CD4-positive, alpha-beta T cell treated with Interleukin-17A for 4 hours (primary cell): ENCODE results near the gene GSTM4.
"Not testable (repeated sequence)": the region's sequence is repeated elsewhere in the genome, so short reads cannot be mapped to it uniquely, and the experiment has no call there.

ENCODE experiments used
- DNase-seq: peaks from one replicate; pipeline ENCODE4 v3.0.0-alpha.2; 2020; ENCODE audit warnings: mixed read lengths

GSTM4 gene

DNA sequence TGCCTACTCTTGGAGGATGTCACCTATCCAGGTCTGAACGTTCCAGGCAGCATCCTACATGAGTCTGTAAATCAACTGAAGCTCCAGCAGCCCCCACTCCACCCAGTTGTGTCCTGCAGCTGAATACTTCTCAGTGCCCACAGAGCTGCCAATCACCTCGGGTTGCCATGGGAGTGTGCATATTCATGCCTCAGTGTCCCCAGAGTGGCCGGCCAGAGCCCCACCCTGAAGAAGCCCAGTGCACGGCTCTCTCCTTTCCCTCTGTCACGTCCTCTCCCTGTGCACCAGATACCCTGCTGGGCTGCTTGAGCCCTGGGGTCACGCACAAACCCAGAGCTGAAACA lies 16.1 kb upstream of the GSTM4 start:
- no peak for DNase-seq

DNA sequence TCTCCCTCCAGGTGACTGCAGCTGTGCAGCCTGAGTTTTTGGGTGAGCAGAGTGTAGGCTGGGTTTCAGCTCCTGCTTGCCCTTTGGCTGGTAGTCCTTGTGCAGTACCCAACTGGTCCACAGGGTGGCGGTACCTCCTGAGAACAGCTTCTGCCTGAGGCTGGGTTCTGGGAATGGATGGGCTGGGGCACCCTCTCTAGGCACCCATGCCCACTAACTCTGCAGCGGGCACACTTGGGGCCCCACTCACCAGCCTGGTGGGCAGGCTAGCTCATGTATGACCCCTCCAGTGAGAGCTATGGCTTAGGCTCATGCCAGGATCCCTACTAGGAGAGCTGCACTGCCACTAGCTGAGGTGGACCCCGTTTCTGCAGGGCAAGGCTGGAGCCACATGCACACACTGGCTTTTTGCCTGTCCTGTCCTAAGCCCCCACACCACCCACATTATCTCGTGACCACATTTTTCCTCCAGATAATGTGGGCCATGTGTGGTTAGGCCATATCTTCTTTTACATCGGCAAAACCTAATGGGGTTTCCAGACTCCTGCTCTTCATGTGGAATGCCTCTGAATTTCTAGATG lies 15.5 kb upstream of the GSTM4 start:
- peak; percentile 93 for DNase-seq

DNA sequence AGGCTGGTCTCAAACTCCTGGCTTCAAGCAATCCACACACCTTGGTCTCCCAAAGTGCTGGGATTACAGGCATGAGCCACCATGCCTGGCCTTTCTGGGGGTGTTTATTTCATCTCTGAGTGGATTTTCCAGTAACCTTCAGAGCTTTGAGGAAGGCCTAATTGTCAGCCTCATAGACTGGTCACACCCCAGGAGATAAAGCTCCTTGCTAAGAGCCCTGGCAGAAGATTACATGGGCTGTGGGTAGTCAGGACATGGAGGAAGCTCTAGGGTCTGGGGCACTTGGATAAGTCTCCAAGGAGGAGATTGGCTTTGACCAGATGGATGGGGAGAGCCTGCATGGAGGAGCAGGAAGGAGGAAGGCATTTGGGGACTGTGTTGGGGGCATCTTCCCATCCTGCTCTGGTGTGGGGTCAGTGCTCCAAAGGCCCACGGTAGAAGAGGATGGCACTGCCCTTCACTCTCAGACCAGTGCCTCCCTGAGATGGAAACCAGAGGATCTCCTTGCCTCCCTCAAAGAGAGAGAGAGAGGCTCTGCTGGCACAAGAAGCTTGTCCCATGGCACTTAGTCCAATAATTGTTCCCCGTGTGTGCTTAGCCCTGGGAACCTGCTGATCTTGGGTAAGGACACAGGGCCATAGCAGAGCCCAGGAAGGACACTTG lies 14.7 kb upstream of the GSTM4 start:
- DNase-seq: no peak

DNA sequence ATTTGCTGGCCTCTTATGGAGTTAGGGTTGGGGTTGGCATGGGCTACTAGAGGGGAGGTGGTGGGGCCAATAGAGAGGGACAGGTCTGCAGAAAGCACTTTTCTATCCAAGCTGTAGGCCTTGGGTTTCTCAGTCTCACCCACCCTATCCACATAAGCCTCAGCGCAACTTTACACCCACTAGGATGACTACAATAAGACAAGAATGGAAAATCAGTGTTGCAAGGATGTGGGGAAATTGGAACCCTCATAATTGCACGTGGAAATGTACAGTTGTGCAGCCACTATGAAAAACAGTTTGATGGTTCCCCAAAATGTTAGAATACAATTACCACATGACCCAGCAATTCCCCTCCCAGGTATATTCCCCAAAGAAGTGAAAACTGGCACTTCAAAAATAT lies 14.0 kb upstream of the GSTM4 start:
- DNase-seq: no peak

DNA sequence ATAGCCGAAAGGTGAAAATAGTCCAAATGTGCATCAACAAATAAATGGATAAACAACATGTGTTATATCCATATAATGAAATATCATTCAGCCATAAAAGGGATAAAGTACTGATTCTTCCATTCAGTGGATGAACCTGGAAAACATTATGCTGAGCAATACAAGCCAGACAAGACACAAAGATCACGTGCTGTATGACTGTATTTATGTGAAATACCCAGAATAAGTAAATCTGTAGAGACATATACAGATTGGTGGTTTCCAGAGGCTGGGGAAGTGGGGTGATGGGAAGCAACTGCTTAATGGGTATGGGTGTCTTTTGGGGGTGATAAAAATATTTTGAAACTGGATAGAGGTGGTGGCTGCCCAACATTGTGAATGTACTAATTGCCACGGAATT lies 13.3 kb upstream of the GSTM4 start:
- DNase-seq: no peak

DNA sequence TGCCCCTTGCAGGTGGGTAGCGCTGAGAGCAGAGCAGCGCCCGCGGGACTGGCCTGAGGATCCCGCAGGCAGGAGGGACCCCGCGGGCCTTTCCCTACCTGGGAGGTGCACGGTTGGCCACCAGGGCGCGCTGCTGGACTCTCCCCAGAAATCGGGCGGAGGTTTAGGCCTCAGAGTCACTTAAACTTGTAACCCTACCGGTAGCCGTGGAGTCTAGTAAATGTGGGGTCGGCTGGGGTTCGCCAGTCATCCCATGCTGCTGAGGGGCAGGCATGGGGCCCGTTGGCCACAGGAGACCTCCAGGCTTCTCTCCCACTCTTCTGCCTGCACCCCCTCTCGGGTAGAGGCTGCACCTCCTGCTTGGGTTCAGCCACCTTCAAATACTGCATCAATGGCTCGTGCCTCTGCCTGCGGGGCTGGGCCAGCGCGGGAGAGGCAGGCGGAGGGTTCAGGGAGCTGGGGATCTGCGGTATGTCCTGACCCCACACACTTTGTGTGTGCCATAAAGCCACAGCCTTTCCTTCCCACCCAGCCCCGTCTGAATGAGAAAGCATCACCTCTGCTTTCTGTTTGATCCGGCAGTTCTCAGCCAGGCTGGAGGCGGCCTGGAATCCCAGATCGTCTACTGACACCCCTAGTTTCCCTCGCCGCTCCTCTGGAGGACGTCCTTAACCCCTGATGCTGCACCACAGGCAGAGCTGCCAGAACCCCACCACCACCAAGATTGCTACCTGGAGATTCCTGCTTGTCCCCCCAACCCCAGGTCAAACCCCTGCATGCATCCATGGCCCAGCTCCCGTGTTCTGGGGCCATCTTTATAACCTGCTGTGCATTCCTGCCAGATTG lies 12.3 kb upstream of the GSTM4 start:
- DNase-seq: peak; percentile 90

DNA sequence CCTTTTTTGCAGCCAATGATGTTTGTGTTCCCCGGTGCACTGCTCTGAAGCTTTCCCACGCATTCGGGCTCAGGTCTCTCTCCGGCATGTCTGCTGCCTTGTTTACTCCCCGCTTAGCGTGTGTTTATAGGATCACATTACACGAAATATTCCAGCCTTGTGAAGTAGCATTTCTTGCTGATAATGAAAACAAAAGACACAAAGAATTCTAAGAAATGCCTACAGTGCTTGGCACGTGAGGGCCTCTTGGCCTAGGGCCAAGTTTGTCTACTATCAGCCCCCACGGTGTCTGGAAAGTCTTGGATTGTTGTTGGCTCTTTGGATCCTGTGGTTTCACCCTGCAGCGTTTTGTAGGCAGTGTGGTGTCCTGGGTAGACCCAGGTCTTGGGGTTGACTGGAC lies 11.2 kb upstream of the GSTM4 start:
- no peak for DNase-seq

DNA sequence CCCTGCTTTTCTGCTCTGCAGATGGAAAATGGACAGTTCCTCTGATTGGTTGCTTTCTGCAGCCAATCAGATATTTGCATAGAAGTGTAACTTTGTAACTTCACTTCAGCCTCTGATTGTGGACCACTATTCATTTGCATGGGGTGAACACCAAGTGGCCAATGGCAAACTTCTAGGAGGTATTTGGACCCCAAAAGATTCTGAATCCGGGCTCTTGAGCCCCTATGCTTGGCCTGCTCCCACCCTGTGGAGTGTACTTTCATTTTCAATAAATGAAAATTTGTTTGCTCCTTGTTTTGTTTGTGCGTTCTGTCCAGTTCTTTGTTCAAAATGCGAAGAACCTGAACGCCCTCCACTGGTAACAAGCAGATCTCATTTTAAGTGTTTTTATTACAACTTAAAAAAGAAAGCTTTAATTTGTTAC lies 6.4 kb upstream of the GSTM4 start:
- DNase-seq: no peak

DNA sequence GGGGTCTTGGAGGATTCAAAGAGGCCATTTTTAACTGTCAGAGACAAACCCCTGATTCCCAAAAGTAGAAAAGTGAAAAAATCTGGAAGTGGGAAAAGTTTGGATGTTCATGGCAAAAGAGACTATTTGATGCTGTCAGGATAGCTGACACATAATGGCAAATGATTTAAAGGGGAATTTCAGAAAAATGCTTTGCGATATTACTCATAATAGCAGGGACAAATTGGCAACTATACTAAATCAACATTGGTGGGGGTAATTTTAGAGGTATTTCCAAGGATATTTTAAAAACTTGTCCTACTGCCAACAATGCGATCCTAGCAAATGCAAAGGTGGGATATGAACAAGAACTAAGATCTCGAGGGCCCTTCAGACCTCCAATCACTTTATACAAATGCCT lies 5.3 kb upstream of the GSTM4 start:
- no peak for DNase-seq

DNA sequence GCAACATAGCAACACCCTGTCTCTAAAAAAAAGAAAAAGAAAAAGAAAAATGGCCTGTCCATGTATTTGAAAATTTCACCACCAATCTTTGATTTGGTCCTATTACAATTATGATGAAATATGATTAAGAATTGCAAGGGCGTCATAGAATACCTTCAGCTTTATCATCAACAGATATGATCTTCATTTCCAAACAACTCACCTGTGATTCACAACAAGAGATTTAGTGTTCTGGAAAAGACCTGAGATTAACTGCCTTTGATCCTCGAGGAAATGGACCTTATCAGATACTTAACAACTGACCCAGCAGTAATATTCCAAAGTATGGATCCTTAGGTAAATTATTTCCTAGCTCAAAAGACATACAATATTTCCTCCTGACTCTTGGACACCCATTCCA lies 3.5 kb upstream of the GSTM4 start:
- DNase-seq: no peak

DNA sequence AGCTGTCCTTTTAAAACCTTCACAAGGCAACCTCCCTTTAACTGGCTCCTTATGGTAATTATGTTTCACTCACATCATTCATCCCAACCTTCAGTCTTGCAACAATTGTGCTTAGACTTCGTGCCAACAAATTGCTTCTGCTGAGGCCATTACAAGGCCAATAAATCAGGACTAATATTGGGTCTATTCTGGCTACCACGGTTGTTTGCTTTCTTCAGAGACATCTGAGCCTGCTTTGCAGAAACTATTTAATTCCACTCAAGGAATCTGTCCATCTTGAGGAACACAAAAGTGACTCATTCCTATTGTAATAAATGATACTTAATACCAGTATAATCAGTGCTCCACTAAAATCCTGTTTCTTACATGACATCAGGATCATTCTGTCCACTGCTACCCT lies 2.6 kb upstream of the GSTM4 start:
- no peak for DNase-seq

DNA sequence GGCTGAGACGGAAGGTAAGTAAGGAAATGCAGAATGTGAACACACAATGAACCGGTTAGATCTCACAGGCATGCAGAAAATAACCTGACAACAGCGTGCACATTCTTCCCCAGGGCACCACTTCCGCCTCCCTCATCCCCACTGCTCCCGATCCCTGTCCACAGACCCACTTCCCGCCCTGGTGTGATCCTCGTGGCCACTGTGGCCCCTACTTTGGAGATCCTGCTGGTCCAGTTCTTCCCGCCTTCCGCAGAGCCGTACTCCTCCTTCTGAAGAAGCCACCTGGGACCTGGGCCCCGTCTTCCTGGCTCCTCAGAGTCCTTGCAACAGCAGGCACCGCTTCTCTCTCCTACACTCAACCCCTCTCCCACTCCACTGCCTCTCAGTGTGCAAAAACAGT lies 1.4 kb upstream of the GSTM4 start:
- DNase-seq: no peak

DNA sequence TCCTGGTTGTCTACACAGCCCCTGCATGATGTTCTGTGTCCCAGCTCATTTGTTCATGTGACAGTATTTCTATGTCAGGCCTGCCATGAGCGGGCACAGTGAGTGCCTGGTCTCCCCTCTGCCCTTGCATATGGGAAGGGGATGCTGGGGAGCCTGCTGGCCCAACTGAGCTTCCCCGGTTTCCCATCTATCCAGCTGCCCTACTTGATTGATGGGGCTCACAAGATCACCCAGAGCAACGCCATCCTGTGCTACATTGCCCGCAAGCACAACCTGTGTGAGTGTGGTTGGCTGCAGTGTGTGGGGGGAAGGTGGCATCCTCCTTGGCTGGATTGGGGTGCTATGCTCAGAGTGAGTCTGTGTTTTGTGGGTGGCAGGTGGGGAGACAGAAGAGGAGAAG lies 1.5 kb downstream of the GSTM4 start:
- DNase-seq: no peak

DNA sequence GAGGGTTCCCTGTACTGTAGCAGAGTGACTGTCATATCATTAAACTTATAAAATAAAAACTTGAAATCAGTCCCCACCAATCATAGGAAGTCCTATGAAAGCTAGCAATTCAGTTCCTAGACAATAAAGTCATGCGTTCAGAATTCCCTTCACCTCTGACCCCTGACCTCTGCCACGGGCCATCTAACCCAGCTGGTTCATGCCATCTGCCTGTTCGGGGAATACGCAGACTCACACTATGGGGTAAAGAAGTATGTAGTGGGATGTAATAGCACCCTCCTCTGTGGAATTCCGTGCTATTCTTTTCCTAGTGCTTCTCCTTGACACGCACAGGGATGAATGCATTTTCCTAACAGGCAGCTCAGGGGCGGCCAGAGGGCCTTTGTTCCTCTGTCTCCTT lies 2.1 kb downstream of the GSTM4 start:
- DNase-seq: no peak

DNA sequence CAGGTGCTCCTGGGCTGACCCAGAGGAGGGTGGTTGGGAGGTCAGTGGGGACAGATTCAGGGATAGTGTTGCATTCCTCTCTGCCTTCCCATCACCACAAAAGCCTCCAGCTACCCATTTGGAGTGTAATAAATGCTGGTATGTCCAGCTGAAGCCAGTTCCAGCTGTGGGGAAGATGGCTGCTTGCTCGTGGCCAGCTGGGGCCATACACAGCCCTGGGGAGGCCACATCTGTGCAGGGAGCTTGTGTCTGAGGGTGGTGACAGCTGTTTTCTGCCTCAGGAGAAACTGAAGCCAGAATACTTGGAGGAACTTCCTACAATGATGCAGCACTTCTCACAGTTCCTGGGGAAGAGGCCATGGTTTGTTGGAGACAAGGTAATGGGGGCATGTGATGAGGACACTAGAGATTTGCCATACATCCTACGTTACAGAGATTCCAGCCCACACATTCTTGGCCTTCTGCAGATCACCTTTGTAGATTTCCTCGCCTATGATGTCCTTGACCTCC lies 2.7 kb downstream of the GSTM4 start:
- no peak for DNase-seq

DNA sequence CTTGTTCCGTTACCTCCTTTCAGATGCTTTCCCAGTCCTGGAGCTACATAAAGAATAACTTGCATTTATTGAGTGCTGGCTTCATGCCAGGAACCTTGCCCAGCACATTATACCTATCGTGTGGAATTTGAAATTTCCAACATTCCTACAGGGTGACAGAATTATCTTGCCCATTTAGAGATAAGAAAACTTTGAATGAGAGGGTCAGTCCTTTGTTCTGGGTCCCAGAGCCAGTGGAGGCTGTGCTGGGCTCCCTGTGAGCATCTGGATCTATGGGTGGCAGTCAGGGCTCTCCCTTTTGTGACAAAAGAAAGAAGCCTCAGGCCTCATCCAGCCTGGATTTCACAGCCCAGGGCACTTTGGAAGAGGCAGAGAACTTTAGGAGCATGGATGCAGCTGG lies 3.2 kb downstream of the GSTM4 start:
- DNase-seq: no peak

DNA sequence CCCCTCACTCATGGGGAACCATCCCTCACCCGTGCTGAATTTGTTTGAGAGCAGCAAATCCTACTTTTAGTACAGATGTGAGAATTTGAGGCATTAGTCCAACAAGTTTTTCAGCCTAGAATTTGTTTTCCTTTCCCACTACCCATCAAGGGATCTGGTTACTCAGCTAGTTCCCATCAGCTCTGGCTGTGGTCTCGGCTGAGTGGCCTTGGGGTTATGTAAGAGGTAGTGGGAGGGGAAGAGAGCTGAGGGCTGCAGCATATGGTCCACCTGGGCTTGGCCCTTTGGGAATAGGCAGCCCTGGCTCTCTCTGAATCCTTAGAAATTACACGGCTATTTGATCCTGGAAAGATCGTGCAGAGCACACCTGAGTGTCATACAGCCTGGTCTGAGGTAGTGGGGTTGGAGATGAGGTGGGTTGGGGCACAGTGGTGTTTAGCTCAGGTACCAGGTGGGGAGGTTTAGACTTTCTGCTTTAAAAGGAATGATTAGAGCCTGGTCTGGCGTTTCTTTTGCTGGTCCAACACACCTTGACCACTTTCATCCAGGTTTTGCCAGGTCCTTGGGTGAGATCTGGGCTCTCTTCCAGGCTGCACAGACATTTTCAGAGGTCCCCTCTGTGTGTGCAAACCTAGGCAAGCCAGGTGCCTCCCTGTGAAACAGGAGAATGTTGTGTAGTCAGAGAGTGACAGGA lies 4.2 kb downstream of the GSTM4 start:
- DNase-seq: no peak

DNA sequence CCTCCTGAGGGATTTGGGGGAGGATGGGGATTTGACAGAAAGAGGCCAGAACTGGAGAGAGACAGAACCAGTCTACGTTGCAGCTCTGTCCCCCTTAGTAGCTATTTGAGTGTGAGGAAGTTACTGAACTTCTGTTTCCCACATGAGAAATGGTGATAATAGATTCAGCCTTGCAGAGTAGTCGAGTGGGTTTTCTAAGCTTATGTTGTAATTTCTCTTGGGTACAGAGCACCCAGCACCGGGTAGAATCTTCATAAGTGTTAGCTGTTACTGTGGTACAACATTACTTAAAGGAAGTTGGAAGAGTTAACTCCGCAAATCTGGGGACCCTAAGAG lies 4.8 kb downstream of the GSTM4 start:
- DNase-seq: not testable (repeated sequence)

DNA sequence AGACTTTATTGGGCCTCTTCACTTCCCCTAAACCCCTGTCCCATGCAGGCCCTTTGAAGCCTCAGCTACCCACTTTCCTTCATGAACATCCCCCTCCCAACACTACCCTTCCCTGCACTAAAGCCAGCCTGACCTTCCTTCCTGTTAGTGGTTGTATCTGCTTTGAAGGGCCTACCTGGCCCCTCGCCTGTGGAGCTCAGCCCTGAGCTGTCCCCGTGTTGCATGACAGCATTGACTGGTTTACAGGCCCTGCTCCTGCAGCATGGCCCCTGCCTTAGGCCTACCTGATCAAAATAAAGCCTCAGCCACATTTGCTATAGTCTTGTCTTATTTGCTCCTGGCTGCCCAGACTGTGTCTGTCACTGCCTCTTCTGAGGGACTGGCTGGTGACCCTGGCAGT lies 5.5 kb downstream of the GSTM4 start:
- no peak for DNase-seq

DNA sequence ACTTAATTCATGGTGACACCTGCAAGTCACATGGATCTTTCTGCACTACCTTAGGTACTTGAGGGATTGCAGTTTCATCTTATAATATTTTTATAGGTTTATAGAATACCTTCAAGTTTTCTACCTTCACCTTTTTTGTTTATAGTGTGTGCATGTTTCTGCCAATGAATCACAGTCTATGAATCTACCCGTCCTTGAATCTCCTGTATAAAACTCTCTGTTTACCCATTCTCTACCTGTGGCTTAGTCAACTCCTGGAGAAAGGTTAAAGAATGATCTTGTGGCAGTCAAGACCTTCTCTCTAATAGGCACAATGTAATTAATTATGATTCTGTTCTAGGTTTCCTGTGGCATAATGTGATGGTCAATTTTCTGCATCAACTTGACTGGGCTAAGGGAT lies 8.8 kb downstream of the GSTM4 start:
- no peak for DNase-seq

DNA sequence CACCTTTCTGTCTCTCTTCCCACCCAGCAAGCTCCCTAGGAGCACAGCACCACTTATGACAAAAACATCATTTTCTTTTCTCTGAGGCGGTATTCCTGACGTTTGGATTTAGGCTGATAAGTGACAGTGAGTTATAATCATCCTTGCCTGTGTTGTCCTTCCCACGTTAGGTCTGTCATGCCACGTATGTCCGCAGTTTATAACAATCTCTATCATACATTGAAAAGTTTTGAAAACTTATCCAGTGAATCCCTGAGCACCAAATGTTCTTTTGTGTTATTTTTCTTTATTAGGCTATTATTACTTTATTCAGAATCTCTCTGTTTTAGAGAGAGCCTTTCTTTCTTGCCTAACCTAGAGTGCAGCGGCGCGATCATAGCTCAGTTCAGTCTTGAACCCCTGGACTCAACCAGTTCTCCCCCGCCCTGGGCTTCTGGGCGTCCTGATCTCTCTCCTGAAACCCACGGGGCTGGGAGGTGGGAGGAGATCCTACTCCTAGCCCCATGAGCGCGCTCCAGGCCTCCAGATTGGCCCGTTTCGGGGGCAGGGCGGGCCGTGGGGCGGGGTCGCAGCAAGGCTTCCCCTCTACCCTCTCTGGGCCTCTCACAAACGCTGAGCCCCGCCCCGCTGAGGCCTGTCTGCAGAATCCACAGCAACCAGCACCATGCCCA lies 11.7 kb downstream of the GSTM4 start, which contains the start of gene GSTM2:
TSS of gene GSTM2 (plus strand) at position 606 of the 671 bp plus-strand sequence. CDS start at position 665, 59 bp downstream.
- DNase-seq: peak; percentile 94

DNA sequence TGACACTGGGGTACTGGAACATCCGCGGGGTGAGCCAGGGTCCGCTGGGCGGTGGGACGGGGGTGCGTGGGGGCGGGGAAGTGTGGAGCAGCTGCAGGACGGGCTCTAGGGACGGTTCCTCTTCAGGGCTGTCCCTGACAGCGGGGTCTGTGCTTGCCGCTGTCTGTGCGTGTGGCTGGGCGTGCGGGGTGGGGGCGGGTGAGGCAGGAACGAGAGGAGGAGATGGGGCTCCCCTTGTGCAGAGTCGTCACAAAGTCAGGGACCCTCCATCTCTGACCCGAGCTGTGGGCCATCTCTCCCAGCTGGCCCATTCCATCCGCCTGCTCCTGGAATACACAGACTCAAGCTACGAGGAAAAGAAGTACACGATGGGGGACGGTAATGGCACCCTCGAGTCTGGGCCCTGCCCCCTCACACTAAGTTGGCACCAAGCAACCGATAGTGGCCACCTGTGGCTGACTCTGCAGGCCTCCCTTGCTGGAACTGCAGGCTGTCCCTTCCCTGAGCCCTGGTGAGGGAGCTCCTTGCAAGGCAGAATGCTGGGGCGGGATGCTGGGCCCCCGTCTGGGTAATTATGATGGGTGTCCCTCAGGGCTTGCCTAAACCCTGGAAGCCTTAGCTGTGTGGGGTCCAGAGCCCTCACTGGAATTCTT lies 12.3 kb downstream of the GSTM4 start:
- no peak for DNase-seq
